Subcutaneous adipose tissue (tissue), 4 donors: ENCODE results near the gene CCDC27. TPM values are rescaled to one million over a fixed set of nuclear protein-coding genes. Genes with fewer than 3 reads are reported as not detected.

ENCODE experiments used
- CTCF ChIP-seq: fragments of 450-650 bp; IDR thresholded peaks from one replicate; pipeline ENCODE4 v1.5.1; 2016; ENCODE audit warnings: low read depth, mild to moderate bottlenecking, control low read depth, antibody characterized with exemption, moderate library complexity
- total RNA-seq, 4 donors: library from RNA; depleted of rRNA; stranded (reverse); fragments of >200 nt; gene quantifications; one replicate each; pipeline ENCODE4 v1.1.0, GENCODE V29; 2016

CCDC27 gene
- total RNA-seq, 4 donors from 2014 or later = not detected

DNA sequence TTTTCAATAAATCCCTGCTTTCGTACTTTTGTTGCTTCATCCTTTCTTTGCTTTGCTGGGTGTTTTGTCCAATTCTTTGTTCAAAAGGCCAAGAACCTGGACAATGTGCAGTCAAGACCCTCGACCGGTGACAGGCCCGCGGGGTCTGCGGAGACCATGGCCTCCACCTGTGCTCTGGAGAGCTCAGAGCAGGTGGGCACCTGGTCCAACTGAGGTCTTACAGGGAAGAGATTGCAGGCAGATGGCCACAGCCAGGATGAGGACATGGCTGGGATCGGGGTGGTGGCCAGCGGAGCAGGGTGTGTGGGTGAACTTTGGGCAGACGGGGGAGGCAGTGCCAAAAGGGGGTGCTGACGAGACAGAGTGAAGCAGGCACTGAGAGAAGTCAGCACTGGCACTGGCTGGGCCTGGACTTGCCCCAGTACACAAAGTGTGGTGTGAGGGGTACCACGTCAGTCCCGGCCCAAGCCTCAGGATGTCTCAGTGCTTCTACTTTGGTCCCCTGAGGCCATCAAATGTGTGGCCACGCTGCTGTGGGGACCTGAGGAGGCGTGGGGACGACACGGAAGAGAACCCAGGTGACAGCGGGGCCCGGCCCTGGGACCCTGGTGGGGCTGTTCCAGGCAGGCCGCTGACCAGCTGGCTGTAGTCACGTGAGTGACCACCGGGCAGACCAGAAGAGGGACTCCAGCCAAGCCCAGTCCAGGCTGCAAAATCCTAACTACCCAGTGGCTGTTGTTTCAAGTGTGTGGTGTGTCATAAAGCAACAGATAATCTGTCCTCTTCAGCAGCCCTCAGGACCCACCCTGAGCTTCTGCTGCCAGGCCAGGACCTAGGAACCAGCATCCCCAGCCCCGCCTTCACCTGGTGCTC lies 10.4 kb upstream of the CCDC27 start:
- TF ChIP-seq CTCF = no peak

DNA sequence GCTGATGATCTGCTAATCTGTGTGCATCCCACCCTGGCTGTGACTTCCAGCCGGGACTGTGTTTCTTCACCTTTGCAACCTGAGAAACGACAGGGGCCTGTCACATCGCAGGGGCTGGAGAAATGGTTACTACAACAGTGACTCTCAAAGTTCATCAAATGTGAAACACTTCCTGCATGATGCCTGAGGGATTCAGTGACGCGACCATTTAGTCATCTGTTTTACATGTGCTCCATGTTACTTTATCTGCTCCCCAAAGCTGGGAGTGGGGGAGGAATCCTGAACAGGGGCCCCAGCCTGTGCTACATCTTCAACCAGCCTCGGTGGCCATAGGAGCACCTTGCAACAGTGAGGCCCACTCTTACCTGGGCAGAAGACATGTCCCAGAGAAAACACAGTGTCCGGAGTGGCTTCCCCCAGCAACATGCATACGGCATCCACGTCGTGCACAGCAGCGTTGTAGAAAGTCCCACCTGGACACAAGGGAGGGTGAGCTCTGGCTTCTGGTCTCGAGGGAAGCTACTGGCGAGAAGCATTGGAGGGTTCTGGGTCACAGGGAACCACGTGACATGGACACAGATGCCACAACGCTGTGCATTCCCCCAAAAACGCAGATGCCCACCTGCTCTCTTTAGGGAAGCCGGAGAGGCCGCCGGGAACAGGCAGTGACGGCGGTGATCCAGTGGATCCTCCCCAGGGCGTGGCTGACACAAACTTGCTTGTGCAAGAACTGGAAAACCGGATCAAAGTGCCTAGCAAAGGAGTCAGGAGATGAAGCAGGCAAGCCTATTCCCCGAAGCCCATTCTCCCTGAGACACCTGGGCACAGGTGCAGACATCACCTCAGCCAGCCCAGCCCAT lies 9.6 kb upstream of the CCDC27 start:
- no peak for TF ChIP-seq CTCF

- TF ChIP-seq CTCF = no peak
Observed at GRCh38 chr1:3743421-3743820, 8.8 kb upstream of the CCDC27 start.

GRCh38 chr1:3743826-3744225 lies 8.4 kb upstream of the CCDC27 start:
- no peak for TF ChIP-seq CTCF

- no peak for TF ChIP-seq CTCF
Observed at GRCh38 chr1:3744646-3745045, 7.6 kb upstream of the CCDC27 start.

- TF ChIP-seq CTCF = no peak
Observed at GRCh38 chr1:3745071-3745470, 7.2 kb upstream of the CCDC27 start.
